CD4-positive, CD25-positive, alpha-beta regulatory T cell (primary cell): Measurements from ENCODE around the gene TAF1B. TPM values are rescaled to one million over a fixed set of nuclear protein-coding genes. Genes with fewer than 3 reads are reported as not detected.

ENCODE experiments used
- ATAC-seq, 2 donors: fragments of 150-1000 bp; cut with Tn5 transposase; one replicate each; pipeline ENCODE4 v1.10.0; 2021; ENCODE audit warnings: low read depth in 2 of 2, moderate number of reproducible peaks in 2 of 2, moderate library complexity in 1 of 2
- DNase-seq, 3 donors: peaks; one replicate each; pipeline versions ENCODE4 v3.0.0 to v3.0.0-alpha.2; 2012 to 2022; ENCODE audit warnings: mixed read lengths in 1 of 3
- H3K27ac ChIP-seq: one replicate; pipeline ENCODE4 v1.7.0; 2013; ENCODE audit warnings: mild to moderate bottlenecking, low read length; ENCODE audit not compliant: insufficient read depth, poor library complexity, severe bottlenecking
- H3K27me3 ChIP-seq: one replicate; pipeline ENCODE4 v1.7.0; 2013; ENCODE audit warnings: low read length; ENCODE audit not compliant: control insufficient read depth, insufficient read depth
- H3K36me3 ChIP-seq: one replicate; pipeline ENCODE4 v1.7.0; 2013; ENCODE audit warnings: mild to moderate bottlenecking, low read length, moderate library complexity; ENCODE audit not compliant: control insufficient read depth, insufficient read depth
- H3K4me1 ChIP-seq: 2 replicates; pipeline ENCODE4 v1.7.0; 2013; ENCODE audit warnings: mild to moderate bottlenecking, low read length; ENCODE audit not compliant: insufficient read depth, control insufficient read depth, poor library complexity, severe bottlenecking
- H3K4me3 ChIP-seq: one replicate; pipeline ENCODE4 v1.7.0; 2013; ENCODE audit warnings: low read depth, mild to moderate bottlenecking, low read length, moderate library complexity
- H3K9me3 ChIP-seq, 2 experiments: 1 replicate in 1 of 2; 2 replicates in 1 of 2; pipeline ENCODE4 v1.7.0; 2013; ENCODE audit warnings: low read length in 2 of 2, mild to moderate bottlenecking in 1 of 2, moderate library complexity in 1 of 2; ENCODE audit not compliant: control insufficient read depth in 2 of 2
- H3K27ac Mint-ChIP-seq, 3 donors: one replicate each; pipeline ENCODE4 v1.8.0; 2020 to 2022; ENCODE audit warnings: mild to moderate bottlenecking in 3 of 3, mixed read lengths in 3 of 3, moderate library complexity in 2 of 3
- H3K27me3 Mint-ChIP-seq: one replicate; pipeline ENCODE4 v1.8.0; 2022; ENCODE audit warnings: mild to moderate bottlenecking, mixed read lengths
- H3K36me3 Mint-ChIP-seq: one replicate; pipeline ENCODE4 v1.8.0; 2020; ENCODE audit warnings: mixed read lengths
- H3K4me1 Mint-ChIP-seq, 4 donors: one replicate each; pipeline ENCODE4 v1.8.0; 2020 to 2022; ENCODE audit warnings: mixed read lengths in 4 of 4, mild to moderate bottlenecking in 1 of 4
- H3K4me3 Mint-ChIP-seq, 4 donors: one replicate each; pipeline ENCODE4 v1.8.0; 2020 to 2022; ENCODE audit warnings: mild to moderate bottlenecking in 4 of 4, mixed read lengths in 4 of 4, moderate library complexity in 3 of 4
- H3K9me3 Mint-ChIP-seq, 7 donors: one replicate each; pipeline ENCODE4 v1.8.0; 2020 to 2022; ENCODE audit warnings: mixed read lengths in 7 of 7, mild to moderate bottlenecking in 3 of 7, moderate library complexity in 2 of 7
- polyA plus RNA-seq, 4 donors: library from polyadenylated mRNA; unstranded; fragments of 300-500 nt; fragmentation: Illumina TruSeq; gene quantifications; one replicate each; pipeline ENCODE4 v1.2.3, GENCODE V29; 2021
- total RNA-seq: library from RNA; stranded (reverse); gene quantifications from one replicate; pipeline ENCODE4 v1.2.3, GENCODE V29; 2022

TAF1B gene
- total and polyA plus RNA-seq, 5 donors from 2014 or later = 9.1 to 23.9 (median 12.0) TPM

DNA sequence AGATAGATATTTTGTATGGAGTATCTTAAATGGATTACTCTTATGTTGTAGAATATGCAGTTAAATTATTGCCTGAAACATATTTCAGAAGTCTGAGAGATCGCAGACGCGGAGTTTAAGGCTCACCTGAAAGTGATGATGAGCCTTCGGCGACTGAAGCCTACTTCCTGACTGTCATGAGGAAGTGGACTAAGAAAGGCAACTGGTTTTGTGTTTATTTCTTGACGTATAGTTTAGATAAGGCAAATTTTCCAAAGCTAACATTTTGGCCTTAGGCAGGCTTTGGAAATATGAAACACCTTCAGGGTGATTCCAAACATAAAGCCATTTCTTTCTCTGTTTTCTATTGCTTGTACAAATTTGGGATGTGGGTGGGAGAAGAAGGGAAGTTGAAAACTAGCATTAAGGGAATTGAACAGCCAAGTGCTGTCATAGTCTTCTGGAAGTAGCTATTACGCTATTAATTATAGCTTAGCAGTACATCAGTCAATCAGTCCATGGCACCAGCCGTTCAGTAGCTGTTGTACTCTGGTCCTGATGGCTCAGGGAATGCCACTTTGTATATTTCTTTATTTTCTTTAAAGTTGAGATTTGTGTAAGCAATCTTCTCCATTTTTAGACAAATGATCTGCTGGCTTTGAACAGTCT lies 109.7 kb downstream of the TAF1B start:
- H3K27ac ChIP-seq = no peak overlapping the region
- H3K9me3 Mint-ChIP-seq = peaks cover 0 to 2% (median 0%) of the 10 kb centered on the region in 7 donors
- H3K4me3 Mint-ChIP-seq = peak overlapping the region; percentile 74 to 87 (median 82)
- no peak overlapping the region for H3K27ac Mint-ChIP-seq
- peaks cover 43% of the 10 kb centered on the region for H3K27me3 Mint-ChIP-seq
- DNase-seq (no peak), ATAC-seq (no peak)
- no peaks in the 10 kb centered on the region for H3K36me3 ChIP-seq
- peaks cover 15% of the 10 kb centered on the region for H3K27me3 ChIP-seq
- H3K4me1 Mint-ChIP-seq = peaks cover 0 to 18% (median 10%) of the 10 kb centered on the region in 4 donors
- H3K36me3 Mint-ChIP-seq = no peaks in the 10 kb centered on the region
- H3K4me1 ChIP-seq = peaks cover 13% of the 10 kb centered on the region
- H3K9me3 ChIP-seq = no peaks in the 10 kb centered on the region
- no peak overlapping the region for H3K4me3 ChIP-seq

DNA sequence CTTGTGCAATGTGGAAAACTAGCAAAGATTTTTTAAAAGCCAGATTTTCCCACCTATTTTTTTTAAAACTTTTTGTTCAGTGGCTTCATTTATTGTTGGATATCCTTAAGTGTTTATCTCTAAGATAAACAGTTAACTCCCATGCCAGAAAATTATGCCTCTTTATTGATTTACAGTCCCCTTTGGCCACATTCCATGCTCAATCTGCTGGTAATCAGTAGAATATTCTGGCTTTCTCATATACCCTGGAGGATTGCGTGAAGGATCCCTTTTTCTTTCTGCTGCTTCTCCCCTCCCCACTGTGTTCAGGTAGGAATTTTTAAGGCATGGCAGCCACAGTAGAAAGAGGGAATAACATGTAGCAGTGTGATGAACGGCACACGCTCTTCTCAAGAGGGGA lies 110.9 kb downstream of the TAF1B start:
- peaks cover 13% of the 10 kb centered on the region for H3K4me1 ChIP-seq
- H3K4me3 ChIP-seq = no peak overlapping the region
- Mint-ChIP-seq H3K9me3 (peaks cover 0 to 2% (median 0%) of the 10 kb centered on the region in 7 donors), H3K27me3 (peaks cover 38% of the 10 kb centered on the region), H3K4me3 (peak overlapping the region in 1 of 4 donors; percentile 35), H3K4me1 (peaks cover 0 to 13% (median 10%) of the 10 kb centered on the region in 4 donors), H3K36me3 (no peaks in the 10 kb centered on the region), H3K27ac (no peak overlapping the region)
- ATAC-seq = no peak
- H3K27ac ChIP-seq = no peak overlapping the region
- H3K9me3 ChIP-seq = no peaks in the 10 kb centered on the region
- no peak for DNase-seq
- H3K27me3 ChIP-seq = peaks cover 15% of the 10 kb centered on the region
- H3K36me3 ChIP-seq = no peaks in the 10 kb centered on the region

DNA sequence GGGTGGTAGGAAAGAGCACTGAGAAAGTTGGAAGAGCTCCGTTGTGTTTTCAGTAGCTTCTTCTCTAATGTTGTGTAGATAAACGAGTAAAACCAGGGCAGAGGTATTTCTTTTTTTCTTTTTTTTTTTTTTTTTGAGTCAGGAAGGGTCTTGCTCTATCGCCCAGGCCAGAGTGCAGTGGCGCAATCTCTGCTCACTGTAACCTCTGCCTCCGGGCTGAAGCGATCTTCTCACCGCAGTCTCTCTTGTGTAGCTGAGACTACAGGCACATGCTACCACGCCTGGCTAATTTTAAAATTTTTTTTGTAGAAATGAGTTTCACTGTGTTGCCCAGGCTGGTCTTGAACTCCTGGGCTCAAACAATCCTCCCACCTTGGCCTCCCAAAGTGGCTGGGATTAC lies 114.8 kb downstream of the TAF1B start:
- H3K27me3 Mint-ChIP-seq = peaks cover 19% of the 10 kb centered on the region
- H3K4me1 Mint-ChIP-seq = no peaks in the 10 kb centered on the region
- ATAC-seq (no peak), DNase-seq (no peak)
- Histone ChIP-seq H3K4me3 (no peak overlapping the region), H3K27me3 (peaks cover 6% of the 10 kb centered on the region), H3K9me3 (no peaks in the 10 kb centered on the region), H3K27ac (no peak overlapping the region), H3K36me3 (no peaks in the 10 kb centered on the region), H3K4me1 (no peaks in the 10 kb centered on the region)
- H3K9me3 Mint-ChIP-seq = no peaks in the 10 kb centered on the region
- no peak overlapping the region for H3K27ac Mint-ChIP-seq
- H3K4me3 Mint-ChIP-seq = no peak overlapping the region
- no peaks in the 10 kb centered on the region for H3K36me3 Mint-ChIP-seq

- Histone ChIP-seq H3K4me3 (no peak overlapping the region), H3K4me1 (no peaks in the 10 kb centered on the region), H3K36me3 (no peaks in the 10 kb centered on the region), H3K9me3 (no peaks in the 10 kb centered on the region), H3K27ac (no peak overlapping the region), H3K27me3 (peaks cover 3% of the 10 kb centered on the region)
- H3K27ac Mint-ChIP-seq = no peak overlapping the region
- no peak overlapping the region for H3K4me3 Mint-ChIP-seq
- H3K27me3 Mint-ChIP-seq = peaks cover 11% of the 10 kb centered on the region
- no peak for ATAC-seq
- H3K4me1 Mint-ChIP-seq = no peaks in the 10 kb centered on the region
- DNase-seq = no peak
- H3K9me3 Mint-ChIP-seq = no peaks in the 10 kb centered on the region
- H3K36me3 Mint-ChIP-seq = no peaks in the 10 kb centered on the region
Observed at GRCh38 chr2:9959262-9959661, 116.0 kb downstream of the TAF1B start.

GRCh38 chr2:9961013-9961412 lies 117.7 kb downstream of the TAF1B start:
- Histone ChIP-seq H3K4me3 (no peak overlapping the region), H3K9me3 (no peaks in the 10 kb centered on the region), H3K36me3 (no peaks in the 10 kb centered on the region), H3K27me3 (no peaks in the 10 kb centered on the region), H3K27ac (no peak overlapping the region), H3K4me1 (no peaks in the 10 kb centered on the region)
- Mint-ChIP-seq H3K4me3 (no peak overlapping the region), H3K4me1 (peaks cover 6 to 12% (median 9%) of the 10 kb centered on the region in 4 donors), H3K36me3 (no peaks in the 10 kb centered on the region), H3K27me3 (peaks cover 4% of the 10 kb centered on the region), H3K27ac (no peak overlapping the region), H3K9me3 (no peaks in the 10 kb centered on the region)
- DNase-seq (no peak), ATAC-seq (no peak)

DNA sequence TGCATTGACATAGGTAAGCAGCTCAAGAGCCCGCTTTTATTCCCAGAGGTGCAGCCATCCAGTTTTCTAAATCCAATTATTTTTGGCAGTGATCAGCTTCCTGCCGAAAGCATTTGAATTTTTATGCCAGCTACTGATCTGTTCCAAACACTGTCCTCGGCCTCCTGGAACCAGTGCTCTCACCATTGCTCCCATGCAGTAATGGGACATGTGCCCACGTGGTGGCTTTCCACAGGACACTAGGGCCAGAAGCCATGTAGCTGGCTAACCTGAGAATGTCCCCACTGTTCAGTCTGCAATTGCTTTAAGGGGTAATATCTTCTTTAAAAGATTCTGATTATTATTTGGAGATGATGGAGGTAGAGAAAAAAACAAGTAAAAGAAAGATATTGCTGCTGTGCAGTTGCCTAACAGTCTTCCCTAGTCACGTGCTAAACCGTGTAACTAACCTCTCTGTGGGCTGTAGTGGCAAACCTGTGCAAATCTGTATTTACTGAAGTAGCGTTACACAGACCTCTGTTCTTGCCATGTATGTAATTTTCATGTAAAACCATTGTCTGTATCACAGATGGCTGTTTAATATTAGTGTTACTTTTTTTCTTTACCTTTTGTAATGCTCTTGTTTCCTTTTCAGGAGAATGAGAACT lies 121.2 kb downstream of the TAF1B start:
- H3K4me3 Mint-ChIP-seq = peak overlapping the region in 1 of 4 donors; percentile 25
- H3K4me1 ChIP-seq = no peaks in the 10 kb centered on the region
- no peaks in the 10 kb centered on the region for H3K9me3 ChIP-seq
- peaks cover 6 to 14% (median 9%) of the 10 kb centered on the region in 4 donors for H3K4me1 Mint-ChIP-seq
- H3K4me3 ChIP-seq = peak overlapping the region; percentile 2
- H3K27me3 ChIP-seq = no peaks in the 10 kb centered on the region
- no peaks in the 10 kb centered on the region for H3K36me3 ChIP-seq
- H3K9me3 Mint-ChIP-seq = no peaks in the 10 kb centered on the region
- ATAC-seq (no peak), DNase-seq (no peak)
- no peak overlapping the region for H3K27ac ChIP-seq
- H3K27me3 Mint-ChIP-seq = no peaks in the 10 kb centered on the region
- peak overlapping the region in 2 of 3 donors; percentile 23 to 76 for H3K27ac Mint-ChIP-seq
- H3K36me3 Mint-ChIP-seq = no peaks in the 10 kb centered on the region

- Mint-ChIP-seq H3K27ac (peak overlapping the region; percentile 23 to 76 (median 36)), H3K4me3 (peak overlapping the region; percentile 14 to 86 (median 34)), H3K4me1 (peaks cover 6 to 14% (median 9%) of the 10 kb centered on the region in 4 donors)
Observed at GRCh38 chr2:9965119-9965822, 122.0 kb downstream of the TAF1B start.

More at GRCh38 chr2:9965119-9965822, 122.0 kb downstream of the TAF1B start:
- no peaks in the 10 kb centered on the region for H3K9me3 ChIP-seq
- peak in 2 of 3 donors; percentile 24 to 60 for DNase-seq
- peak; percentile 55 to 82 for ATAC-seq
- H3K36me3 ChIP-seq = no peaks in the 10 kb centered on the region
- H3K27me3 ChIP-seq = no peaks in the 10 kb centered on the region
- H3K36me3 Mint-ChIP-seq = no peaks in the 10 kb centered on the region
- no peaks in the 10 kb centered on the region for H3K4me1 ChIP-seq
- H3K27me3 Mint-ChIP-seq = no peaks in the 10 kb centered on the region
- no peaks in the 10 kb centered on the region for H3K9me3 Mint-ChIP-seq
- H3K4me3 ChIP-seq = peak overlapping the region; percentile 2
- peak overlapping the region; percentile 27 for H3K27ac ChIP-seq
